HG03520 (cell line): ENCODE measurements around the gene MT4.

ENCODE experiments used
- ATAC-seq: cut with Tn5 transposase; IDR thresholded peaks from one replicate; pipeline ENCODE4 v1.9.1; 2021; ENCODE audit warnings: mild to moderate bottlenecking, moderate library complexity; ENCODE audit not compliant: unreplicated experiment

The MT4 gene

DNA sequence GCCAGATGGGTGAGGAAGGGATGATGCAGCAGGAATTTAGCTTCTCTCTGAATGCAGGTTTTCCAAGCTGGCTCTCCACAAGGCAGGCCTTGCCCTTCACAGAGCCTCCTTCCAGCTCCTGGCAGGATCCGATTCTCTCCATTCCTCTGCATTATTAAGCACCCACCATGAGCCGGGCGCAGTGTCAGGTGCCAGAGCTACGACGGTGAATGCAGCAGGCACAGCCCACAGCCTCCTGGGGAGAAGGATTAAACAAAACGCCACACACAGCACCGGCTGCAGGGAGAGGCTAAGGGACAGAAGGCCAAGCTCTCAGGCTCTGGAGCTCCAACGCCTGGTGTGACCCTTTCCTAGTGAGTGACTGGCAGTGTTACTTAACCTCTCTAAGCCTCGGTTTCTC is 36.5 kb downstream of the MT4 start:
- no peak for ATAC-seq

DNA sequence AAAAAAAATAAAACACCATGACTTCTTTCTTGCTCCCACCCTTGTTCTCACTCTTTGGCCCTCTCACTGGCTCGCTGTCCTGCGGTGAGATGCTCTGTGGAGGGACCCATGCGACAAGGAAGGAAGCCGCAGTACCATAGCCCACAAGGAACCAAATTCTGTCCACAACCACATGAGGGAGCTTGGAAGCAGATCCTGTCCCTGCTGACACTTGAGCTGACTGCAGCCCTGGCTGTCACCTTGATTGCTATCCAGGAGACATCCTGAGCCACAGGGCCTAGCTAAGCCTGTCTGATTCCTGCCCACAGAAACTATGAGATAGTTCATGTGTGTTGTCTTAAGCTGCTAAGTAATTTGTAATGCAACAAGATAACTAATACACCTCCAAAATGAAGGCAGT is 38.7 kb downstream of the MT4 start:
- no peak for ATAC-seq

DNA sequence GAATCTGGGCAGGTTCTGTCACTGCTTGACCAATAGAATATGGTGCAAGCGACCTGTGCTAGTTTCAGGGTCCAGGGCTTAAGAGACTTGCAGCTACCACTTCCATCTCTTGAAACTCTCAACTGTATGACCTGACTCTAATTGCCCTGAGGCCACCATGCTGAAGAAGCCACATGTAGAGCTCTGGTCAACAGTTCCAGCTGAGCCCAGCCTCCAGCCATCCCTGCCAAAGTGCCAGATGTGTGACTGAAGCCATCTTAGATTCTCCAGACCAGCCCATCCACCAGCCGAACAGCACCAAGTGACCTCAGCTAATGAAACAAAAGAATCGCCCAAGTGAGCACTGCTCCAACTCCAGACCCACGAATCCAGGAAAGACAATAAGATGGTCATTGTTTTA is 40.1 kb downstream of the MT4 start:
- ATAC-seq, result no peak

DNA sequence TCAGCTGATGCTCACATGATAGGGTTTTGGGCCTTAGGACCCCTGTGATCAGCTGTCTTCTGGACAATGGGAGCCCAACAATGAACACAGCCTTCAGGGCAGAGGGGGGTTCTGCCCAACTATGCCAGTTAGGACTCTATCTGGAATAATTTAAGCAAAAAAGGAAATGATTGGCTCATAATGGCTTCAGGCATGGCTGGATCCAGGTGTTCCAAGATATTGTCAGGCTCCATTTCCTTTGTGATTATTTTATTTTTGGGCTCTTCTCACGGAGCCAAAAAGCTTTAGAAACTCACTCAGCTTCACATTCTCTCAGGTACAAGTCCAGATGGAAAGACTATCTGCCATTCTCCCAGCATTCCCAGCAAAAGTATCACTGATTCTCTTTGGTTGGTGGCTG is 40.6 kb downstream of the MT4 start:
- no peak for ATAC-seq

DNA sequence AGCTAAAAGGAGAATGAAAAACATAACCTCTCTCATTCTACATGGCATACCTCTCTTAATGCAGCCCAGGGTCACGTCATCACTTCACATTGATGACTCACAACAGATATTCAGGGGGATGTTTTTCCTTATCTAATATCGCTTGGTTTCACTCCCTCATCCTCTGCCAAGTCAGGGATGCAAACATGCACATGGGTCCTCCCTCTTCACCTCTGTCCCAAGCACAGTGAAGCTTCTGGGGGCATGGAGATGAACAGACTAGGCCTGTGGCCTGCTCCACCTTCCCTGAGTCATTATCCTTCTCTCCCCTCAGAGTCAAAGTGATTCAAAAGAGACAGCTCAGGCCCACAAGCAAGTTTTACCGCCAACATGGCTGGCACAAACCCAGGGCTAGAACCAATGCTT is 41.2 kb downstream of the MT4 start:
- no peak for ATAC-seq

DNA sequence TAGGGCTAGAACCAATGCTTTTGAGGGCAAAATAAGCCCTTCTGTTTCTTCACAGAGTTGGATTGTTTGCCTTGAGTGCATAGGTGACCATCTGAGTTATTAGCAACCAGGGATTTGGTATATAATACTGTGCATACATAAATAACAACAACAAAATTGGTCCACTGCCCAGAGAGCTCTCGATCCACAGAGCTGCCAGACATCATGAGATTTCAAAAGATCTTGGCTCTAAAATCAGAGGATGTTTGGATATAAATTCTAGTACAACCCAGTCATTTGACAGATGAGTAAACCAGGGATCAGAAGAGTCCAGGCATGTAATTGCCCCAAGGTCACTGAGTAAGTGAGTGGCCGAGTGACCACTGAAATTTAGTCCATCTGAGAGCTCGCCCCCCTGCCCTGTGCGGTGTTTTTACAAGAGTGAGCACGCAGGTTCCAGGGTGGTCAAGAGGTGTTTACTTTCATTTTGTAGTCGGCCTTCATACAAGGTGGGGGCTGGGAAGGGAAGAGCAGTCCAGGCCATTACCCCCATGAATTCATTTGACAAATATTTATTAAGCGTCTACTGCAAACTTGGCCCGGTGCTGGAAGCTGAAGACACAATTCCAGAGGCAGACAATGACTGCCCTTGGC is 41.7 kb downstream of the MT4 start:
- ATAC-seq, result no peak

DNA sequence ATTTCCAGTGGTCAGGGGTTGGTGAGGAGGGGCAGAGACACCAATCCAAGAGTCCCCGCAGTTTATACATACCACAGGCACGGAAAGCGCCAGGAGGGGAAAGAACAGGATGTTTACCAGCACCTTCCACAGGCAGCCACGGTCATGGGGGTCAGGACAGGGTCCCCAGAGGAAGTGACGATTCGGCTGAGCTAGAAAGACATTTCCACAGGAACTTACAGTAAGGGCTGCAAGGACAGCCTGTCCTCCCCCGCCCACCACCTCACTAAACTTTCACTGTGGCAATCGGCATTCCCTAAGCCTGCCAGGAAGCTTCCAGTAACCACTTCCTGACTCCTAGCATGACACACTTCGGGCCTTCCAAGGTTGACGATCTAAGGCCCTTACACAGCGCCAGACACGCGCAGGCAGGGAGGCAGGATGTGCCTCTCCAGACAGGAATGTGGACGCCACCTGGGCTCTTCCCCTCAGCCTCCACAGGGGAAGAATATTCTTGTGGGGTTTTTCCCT is 42.3 kb downstream of the MT4 start:
- ATAC-seq, result no peak

DNA sequence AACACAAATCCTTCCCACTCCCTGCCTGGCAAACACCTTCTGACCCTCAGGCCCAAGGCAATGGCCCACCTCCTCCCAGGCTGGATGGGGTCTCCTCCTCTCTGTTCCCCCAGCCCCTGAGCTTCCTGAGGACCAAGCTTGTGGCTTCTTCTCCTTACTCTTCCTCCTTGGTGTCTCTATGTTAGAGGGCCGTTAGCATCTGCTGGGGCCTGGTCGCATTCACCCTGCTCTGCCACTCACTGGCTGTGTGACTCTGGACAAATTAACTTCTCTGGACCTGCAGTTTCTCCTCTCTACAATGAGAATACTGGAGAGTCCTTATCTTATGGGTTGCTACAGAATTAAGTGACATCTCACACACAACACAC is 42.8 kb downstream of the MT4 start:
- no peak for ATAC-seq

DNA sequence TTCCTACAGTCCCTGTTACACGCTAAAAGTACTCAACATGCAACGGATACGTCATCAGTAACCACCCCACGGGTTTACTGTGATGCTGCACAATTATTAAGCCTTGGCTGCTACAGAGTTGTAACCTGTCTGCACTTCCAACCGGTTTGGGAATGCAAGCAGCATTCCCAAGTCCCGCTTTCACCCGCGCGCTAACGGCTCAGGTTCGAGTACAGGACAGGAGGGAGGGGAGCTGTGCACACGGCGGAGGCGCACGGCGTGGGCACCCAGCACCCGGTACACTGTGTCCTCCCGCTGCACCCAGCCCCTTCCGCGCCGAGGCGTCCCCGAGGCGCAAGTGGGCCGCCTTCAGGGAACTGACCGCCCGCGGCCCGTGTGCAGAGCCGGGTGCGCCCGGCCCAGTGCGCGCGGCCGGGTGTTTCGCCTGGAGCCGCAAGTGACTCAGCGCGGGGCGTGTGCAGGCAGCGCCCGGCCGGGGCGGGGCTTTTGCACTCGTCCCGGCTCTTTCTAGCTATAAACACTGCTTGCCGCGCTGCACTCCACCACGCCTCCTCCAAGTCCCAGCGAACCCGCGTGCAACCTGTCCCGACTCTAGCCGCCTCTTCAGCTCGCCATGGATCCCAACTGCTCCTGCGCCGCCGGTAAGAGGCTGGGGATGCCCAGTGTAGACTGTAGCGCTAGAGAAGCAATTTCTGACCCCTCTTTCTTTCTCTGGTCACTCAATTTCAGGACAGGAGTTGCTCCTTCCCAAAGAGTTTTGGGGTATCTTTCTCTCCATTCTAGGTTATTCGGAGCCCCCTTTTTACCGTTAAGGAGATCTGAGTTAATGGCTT is 43.4 kb downstream of the MT4 start, which contains the start of gene MT2A:
MT2A (plus strand) TSS at position 542 of the 833 bp plus-strand sequence; CDS start at position 614, 72 bp downstream.
- peak; percentile 87 for ATAC-seq

DNA sequence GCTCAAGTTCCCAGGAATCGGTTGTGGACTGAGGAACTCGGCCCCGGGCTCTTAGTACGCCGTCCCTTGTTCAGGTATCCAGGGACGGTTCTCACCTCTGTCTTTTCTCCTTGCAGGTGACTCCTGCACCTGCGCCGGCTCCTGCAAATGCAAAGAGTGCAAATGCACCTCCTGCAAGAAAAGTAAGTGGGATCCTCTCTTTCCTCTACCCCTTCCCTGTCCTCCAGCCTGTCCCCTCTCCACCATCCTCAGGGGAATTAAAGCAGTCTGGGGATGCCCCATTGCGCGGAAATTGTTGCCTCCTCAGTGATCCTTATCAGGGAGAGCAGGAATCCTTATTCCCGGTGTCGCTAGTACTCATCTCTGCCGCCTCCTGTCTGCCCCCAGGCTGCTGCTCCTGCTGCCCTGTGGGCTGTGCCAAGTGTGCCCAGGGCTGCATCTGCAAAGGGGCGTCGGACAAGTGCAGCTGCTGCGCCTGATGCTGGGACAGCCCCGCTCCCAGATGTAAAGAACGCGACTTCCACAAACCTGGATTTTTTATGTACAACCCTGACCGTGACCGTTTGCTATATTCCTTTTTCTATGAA is 44.1 kb downstream of the MT4 start:
- no peak for ATAC-seq

DNA sequence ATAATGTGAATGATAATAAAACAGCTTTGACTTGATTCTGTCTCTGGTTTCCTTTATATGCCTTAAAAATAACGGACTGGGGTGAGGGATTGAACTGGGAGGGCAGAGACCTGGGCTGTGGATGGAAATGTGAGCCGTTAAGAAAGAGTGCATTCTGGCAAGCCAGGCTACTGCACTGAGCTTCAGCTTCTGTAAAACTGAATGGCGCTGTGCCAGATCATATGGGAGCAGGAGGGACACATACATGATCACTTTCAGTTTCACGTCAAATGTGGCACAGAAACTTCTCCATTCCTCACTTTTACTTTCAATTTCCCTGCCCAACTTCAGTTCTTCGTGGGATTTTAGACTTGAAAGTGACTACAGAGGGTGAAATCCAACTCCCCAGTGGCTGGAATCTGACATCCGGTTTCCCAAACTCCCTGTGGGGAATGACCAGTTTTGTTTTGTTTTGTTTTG is 44.6 kb downstream of the MT4 start:
- peak; percentile 43 for ATAC-seq

DNA sequence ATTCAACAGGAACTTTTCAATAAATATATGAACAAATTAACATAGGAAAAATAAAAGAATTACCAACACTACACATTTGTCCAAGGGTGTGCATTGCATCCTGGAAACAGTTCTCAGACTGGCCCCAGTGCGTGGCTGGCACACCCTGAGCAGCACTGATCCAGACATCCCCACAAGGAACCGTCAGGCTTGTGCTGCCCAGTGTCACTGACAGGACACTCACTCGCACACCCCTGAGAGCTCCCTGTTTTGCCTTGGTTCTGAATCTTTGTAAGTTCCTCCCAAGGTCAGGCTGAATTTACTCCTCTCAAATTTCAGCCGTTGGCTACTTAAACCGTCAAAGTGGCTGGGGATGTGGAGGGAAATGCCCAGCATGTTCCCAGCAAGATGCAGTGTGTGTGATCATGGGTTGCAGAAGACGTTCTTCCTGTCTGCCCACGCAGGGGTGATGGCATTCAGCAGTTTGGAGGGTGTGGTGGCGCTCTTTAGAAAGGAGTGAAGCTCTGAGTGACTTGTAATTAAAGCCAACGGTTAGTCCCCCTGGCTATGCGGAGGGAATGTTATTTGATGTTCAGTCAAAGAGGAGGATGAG is 45.2 kb downstream of the MT4 start:
- ATAC-seq, result no peak

DNA sequence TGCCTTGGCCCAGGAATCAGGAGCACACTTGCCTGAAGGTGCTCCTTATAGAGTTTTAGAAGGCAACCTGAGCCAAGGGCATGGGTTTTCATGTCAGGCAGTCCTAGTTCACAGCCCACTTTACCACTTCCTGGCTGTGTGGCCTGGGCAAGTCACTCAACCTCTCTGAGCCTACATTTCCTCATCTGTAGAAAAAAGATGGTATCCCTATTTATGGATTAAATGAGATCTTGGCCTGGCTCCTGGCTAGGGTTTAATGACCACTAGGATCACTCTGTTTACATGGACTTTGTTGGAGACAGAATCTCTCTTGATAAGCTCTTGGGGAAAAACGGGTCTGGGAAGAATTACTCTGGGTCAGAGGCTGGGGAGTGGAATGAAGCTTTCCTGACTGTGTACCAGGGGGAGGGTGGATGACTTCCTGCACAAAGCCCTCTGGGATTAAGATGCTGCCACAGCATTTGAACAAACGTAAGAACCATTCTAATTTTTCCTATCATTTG is 45.8 kb downstream of the MT4 start:
- ATAC-seq, result no peak

DNA sequence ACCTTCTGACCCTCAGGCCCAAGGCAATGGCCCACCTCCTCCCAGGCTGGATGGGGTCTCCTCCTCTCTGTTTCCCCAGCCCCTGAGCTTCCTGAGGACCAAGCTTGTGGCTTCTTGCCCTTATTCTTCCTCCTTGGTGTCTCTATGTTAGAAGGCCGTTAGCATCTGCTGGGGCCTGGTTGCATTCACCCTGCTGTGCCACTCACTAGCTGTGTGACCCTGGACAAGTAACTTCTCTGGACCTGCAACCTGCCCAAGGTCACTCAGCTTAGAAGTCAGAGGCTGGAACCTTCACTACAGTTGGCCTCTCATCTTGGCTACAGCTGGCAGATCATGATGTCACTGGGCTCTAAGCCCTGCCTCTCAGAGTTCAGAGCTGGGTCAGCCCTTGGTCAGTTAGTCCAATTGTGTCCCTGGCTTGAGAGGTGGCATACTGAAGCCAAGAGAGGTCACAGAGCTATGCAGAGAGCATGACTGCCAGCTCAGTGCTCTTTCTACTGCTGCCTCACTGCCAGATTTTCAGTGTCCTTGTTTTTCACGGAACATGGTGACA is 46.5 kb downstream of the MT4 start:
- no peak for ATAC-seq

DNA sequence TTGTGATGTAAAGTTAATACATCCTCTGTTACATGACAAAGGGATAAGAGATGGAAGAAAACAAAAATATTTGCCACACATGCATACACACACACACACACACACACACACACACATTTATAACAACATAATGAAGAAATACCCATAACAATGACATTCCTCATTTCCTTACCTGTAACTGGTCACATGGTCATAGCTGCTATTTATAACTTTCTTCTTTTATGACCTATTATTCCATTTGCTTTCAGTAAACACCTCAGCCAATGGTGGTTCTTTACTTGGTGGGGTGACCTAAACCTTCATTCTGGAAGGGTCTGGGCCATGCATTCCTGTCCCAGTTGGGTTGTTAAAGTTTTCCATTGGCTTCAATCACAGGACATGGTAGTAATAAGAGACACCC is 48.8 kb downstream of the MT4 start:
- ATAC-seq, result no peak

DNA sequence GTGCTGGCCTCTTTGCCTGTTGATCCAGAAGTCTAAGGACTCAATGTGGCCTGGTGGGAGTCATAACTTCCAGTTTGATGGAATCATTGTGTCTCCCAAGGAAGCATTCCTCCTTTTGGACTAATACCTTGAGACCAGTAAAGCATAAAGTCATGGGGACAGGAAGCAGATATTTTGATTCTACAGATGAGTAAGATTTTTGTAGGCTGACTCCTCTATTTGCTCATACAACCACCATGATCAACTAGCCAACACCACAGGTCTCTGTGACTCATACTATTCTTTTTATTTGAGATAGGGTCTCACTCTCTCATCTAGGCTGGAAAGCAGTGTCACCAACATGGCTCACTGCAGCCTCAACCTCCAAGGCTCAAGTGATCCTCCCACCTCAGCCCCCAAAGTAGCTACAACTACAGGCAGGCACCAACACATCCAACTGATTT is 49.7 kb downstream of the MT4 start:
- no peak for ATAC-seq

DNA sequence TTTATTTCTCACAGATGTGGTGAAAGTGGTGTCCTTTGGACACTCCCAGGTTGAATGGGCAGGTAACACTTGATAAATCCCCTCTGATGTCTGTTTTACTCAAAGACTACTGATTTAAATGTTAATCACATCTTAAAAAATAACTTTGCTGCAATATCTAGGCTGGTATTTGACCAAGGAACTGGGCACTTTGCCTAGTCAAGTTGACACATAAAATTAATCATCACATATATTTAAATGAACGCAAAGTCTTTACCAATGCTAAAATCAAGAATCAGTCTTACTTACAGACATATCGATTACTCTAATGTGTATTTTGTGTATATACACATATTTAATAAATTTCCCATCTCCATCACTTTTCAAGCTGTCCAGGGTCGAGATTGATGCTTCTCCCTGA is 50.5 kb downstream of the MT4 start:
- no peak for ATAC-seq

DNA sequence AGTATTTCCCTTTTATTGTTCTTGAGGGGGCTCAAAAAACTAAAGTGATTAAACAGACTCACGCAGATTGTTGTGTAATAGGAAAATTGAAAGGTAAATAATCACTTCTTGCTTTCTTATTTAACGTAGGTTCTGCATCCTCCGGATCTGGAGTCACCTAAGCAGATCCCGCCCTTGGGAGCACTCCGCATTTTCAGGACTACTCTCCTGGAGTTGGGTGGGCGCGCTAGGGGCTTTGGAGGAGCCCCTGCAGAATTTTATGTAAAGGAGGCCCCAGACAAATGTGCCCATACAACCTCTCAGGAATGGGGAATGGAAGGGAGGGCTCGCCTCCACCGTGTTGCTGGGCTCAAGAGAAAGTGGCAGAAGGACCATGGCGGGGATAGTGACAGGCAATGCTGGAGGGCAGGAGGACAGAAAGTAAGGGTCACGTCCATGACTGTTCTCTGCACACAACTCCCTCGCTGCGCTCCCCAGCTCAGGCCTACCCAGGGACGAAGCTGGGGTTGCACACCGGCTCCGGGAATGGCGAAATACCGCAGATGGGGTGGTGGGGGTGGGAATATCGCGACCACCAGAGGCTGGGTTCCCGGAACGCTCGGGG is 51.8 kb downstream of the MT4 start:
- no peak for ATAC-seq

DNA sequence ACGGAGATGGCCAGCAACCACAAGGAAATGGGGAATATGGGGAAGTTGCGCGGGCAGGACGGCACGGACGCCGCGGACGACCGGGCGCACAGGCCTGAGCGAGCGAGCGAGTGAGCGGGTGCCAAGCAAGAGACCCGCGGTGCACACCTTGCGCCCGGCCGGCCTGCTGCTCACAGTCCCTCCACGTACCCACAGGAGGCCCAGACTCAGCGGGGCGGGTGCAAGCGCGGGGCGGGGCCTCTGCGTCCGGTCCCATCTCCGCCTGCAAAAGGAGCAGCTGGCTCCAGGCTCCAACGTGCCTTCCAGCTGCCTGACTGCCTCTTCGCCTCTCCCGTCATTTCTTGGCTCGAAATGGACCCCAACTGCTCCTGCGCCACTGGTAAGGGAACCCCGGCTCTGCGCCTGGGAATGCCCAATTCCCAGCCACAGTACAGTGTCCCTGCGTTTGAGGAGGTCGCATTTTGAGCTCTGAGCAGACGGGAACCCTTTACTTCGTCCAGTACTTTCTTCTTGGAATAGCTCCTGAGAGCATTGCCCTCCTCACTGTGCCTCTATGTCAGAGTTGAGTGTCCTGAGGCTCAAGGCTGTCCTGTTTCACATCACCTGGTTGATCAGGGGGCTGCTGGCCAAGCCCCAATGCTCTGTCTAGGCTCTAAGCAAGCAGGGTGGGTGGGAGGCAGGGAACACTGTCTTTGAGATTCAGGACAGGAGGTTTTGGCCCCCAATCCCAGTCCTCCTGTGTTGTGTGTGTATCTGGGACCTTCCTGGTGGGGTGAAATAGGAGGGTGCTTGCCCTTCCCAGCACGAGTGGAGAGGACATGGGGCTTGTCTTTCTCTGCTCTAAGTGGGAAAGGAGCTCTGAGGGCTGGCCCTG is 52.6 kb downstream of the MT4 start:
- no peak for ATAC-seq

DNA sequence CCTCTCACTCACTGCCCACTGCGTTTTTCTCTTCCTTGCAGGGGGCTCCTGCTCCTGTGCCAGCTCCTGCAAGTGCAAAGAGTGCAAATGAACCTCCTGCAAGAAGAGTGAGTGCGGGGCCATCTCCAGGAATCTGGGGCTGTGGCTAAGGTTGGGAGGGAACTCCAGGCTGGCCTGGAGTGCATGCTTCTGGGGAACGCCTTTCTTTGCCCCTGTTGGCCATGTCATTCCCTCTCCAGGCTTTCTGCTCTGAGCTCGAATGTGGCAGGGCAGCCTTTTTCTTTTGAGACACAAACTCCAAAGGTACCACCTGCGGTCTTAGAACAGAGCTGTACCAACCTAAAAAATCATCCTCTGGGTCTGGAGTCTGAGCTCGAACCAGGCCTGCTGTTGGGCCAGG is 53.3 kb downstream of the MT4 start:
- no peak for ATAC-seq
